Upper lobe of right lung (tissue), 1 donor: Measurements from ENCODE around the gene TDRD15. TPM values are rescaled to one million over a fixed set of nuclear protein-coding genes. Genes with fewer than 3 reads are reported as not detected.

ENCODE experiments used
- ATAC-seq: fragments of 200-7000 bp; cut with Tn5 transposase; one replicate; pipeline ENCODE4 v1.9.1; 2020; ENCODE audit warnings: mild to moderate bottlenecking, moderate library complexity
- DNase-seq: peaks from one replicate; pipeline ENCODE4 v3.0.0-alpha.2; 2020
- H3K27ac ChIP-seq: fragments of 200-600 bp; one replicate; pipeline ENCODE4 v1.8.0; 2022
- H3K27me3 ChIP-seq: fragments of 200-600 bp; one replicate; pipeline ENCODE4 v1.8.0; 2022; ENCODE audit warnings: mild to moderate bottlenecking
- H3K36me3 ChIP-seq: fragments of 200-600 bp; one replicate; pipeline ENCODE4 v1.8.0; 2022
- H3K4me1 ChIP-seq: fragments of 200-600 bp; one replicate; pipeline ENCODE4 v1.8.0; 2022
- H3K4me3 ChIP-seq: fragments of 200-600 bp; one replicate; pipeline ENCODE4 v1.8.0; 2022; ENCODE audit warnings: mild to moderate bottlenecking
- H3K9me3 ChIP-seq: fragments of 200-600 bp; one replicate; pipeline ENCODE4 v1.8.0; 2022
- CTCF ChIP-seq: fragments of 200-600 bp; IDR thresholded peaks from one replicate; pipeline ENCODE4 v1.8.0; 2022; ENCODE audit warnings: antibody characterized with exemption
- intact Hi-C: fragments of 100-400 bp; cut with DNase I; formaldehyde crosslinking; loops from one replicate; pipeline ENCODE4 v1.11.0; 2022
- total RNA-seq: library from RNA; stranded (reverse); fragmentation: NEBNext Ultra II Directional; extraction: Animal tissue kit (Norgen Biotek cat#: 25700); gene quantifications from one replicate; pipeline ENCODE4 v1.2.1, GENCODE V29; 2021
- donor health status: DM: no; HTN: yes; CAD: no; lungs with severe emphysema.

Gene TDRD15
- total RNA-seq, 1 donor from 2014 or later: not detected

GRCh38 chr2:21102356-21102755 lies 21.4 kb upstream of the TDRD15 start:
- intact Hi-C loops: no loop called here
- no peak for TF ChIP-seq CTCF
- Histone ChIP-seq H3K4me1 (no peaks in the 10 kb centered on the region), H3K27ac (no peak overlapping the region), H3K36me3 (no peaks in the 10 kb centered on the region), H3K9me3 (no peaks in the 10 kb centered on the region), H3K27me3 (no peaks in the 10 kb centered on the region), H3K4me3 (no peak overlapping the region)
- DNase-seq (no peak), ATAC-seq (no peak)

GRCh38 chr2:21103274-21103891 lies 20.4 kb upstream of the TDRD15 start:
- ATAC-seq: no peak
- no peaks in the 10 kb centered on the region for H3K4me1 ChIP-seq
- no peaks in the 10 kb centered on the region for H3K9me3 ChIP-seq
- no peaks in the 10 kb centered on the region for H3K27me3 ChIP-seq
- no peak overlapping the region for H3K4me3 ChIP-seq
- intact Hi-C loops: no loop called here
- H3K27ac ChIP-seq: no peak overlapping the region
- no peak for TF ChIP-seq CTCF
- DNase-seq: no peak
- H3K36me3 ChIP-seq: no peaks in the 10 kb centered on the region

- DNase-seq: no peak
- Histone ChIP-seq H3K36me3 (no peaks in the 10 kb centered on the region), H3K4me1 (no peaks in the 10 kb centered on the region), H3K27me3 (no peaks in the 10 kb centered on the region), H3K4me3 (no peak overlapping the region), H3K9me3 (no peaks in the 10 kb centered on the region), H3K27ac (no peak overlapping the region)
- ATAC-seq: no peak
- intact Hi-C loops: no loop called here
- no peak for TF ChIP-seq CTCF
Measured at GRCh38 chr2:21104030-21104660, 19.6 kb upstream of the TDRD15 start.

GRCh38 chr2:21111012-21111411 lies 12.8 kb upstream of the TDRD15 start:
- Histone ChIP-seq H3K36me3 (no peaks in the 10 kb centered on the region), H3K4me1 (no peaks in the 10 kb centered on the region), H3K27me3 (no peaks in the 10 kb centered on the region), H3K4me3 (no peak overlapping the region), H3K9me3 (no peaks in the 10 kb centered on the region), H3K27ac (no peak overlapping the region)
- ATAC-seq (no peak), DNase-seq (no peak)
- intact Hi-C loops: loop anchor here (10.0 kb wide), 1 partner anchor 66 kb away; the partner anchor contains the start of gene APOB
- no peak for TF ChIP-seq CTCF

- no peaks in the 10 kb centered on the region for H3K4me1 ChIP-seq
- H3K27me3 ChIP-seq: peaks cover 4% of the 10 kb centered on the region
- no peaks in the 10 kb centered on the region for H3K36me3 ChIP-seq
- no peak for TF ChIP-seq CTCF
- no peak for ATAC-seq
- intact Hi-C loops: loop anchor here (10.0 kb wide), 1 partner anchor 73 kb away; the partner anchor contains the start of gene APOB
- H3K4me3 ChIP-seq: no peak overlapping the region
- H3K27ac ChIP-seq: no peak overlapping the region
- no peaks in the 10 kb centered on the region for H3K9me3 ChIP-seq
- no peak for DNase-seq
Measured at GRCh38 chr2:21117688-21118087, 6.1 kb upstream of the TDRD15 start.
